WI38 (cell line): Measurements from ENCODE around the gene SLC9A7.

Source experiments
- H3K4me3 ChIP-seq: 2 replicates; pipeline ENCODE4 v1.5.1; 2011; ENCODE audit warnings: low read depth, mild to moderate bottlenecking, control low read depth, low read length
- TF ChIP-seq, protein P1 (sequence below): IDR thresholded peaks from 2 replicates; pipeline ENCODE4 v1.5.1; 2012; ENCODE audit warnings: low read depth, mild to moderate bottlenecking, control low read depth, low read length

SLC9A7 gene

DNA sequence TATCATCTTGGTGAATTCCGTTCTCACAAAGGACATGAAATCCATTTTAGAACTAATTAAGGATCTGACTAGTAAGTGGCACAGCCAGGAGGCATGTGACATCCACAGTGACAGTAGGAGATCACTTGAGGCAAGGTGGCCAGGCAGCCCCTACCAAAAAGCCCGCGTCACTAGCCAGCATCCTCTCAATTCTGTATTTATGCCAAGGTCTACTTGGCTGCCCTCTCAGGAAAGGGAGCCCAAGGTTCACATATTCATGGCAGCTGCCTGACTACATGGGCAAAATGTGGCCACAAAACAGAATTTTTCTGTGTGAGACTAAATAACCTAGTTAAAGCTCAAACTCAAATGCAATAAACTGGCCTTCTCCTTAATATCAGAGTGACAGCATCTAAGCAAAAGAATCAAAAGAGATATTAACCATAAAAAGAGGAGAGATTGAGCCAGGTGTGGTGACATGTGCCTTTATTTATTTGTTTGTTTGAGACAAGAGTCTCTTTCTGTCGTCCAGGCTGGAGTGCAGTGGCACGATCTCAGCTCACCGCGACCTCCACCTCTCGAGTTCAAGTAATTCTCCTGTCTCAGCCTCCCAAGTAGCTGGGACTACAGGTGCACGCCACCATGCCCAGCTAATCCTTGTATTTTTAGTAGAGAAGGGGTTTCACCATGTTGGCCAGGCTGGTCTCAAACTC lies 51.5 kb downstream of the SLC9A7 start:
- H3K4me3 ChIP-seq: no peak overlapping the region
- TF ChIP-seq, protein P1, sequence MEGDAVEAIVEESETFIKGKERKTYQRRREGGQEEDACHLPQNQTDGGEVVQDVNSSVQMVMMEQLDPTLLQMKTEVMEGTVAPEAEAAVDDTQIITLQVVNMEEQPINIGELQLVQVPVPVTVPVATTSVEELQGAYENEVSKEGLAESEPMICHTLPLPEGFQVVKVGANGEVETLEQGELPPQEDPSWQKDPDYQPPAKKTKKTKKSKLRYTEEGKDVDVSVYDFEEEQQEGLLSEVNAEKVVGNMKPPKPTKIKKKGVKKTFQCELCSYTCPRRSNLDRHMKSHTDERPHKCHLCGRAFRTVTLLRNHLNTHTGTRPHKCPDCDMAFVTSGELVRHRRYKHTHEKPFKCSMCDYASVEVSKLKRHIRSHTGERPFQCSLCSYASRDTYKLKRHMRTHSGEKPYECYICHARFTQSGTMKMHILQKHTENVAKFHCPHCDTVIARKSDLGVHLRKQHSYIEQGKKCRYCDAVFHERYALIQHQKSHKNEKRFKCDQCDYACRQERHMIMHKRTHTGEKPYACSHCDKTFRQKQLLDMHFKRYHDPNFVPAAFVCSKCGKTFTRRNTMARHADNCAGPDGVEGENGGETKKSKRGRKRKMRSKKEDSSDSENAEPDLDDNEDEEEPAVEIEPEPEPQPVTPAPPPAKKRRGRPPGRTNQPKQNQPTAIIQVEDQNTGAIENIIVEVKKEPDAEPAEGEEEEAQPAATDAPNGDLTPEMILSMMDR: no peak

DNA sequence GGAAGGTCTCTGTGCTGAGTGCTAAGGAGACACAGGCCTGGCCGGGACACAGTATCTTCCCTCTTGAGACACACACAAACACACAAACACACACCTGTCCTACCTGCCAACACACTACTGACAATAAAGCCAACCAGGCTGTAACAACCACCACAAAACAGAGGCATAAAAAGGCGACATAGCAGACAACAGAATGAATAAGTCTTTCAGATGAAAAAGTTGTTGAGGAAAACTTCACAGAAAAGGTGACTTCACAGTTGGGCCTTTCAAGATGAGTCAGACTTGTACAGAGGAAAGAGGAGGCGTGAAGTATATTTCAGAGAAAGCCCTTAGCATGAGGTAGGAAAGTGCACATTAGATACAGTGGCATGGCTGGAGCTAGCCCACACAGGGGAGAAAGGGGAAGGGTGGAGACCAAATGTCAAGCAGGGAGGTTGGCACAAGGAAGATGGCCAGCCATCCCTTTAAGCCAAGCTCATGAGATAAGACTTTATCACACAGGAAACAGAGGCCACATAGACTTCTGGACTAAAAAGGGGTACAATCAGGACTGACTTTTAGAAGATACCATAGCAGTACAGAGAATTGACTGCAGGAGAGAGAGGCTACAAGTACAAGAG lies 54.0 kb downstream of the SLC9A7 start:
- H3K4me3 ChIP-seq: no peak overlapping the region
- TF ChIP-seq, protein P1: no peak

DNA sequence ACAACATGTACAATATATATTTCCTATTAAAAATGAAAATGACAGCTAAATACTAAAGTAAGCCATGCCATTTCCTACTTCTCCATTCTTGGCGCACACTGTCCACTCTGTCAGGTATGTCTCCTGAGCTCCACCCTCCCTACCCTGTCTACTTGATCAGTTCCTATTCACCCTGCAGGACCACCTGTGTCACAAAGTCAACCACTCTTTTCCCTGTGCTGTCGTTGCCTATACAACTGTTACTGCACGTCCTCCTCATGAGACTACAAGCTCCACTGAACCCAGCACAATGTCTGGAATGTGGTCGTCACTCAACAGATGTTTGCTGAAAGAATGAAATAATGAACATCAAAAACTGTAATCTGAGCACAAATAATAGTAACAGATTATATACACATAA lies 54.9 kb downstream of the SLC9A7 start:
- no peak overlapping the region for H3K4me3 ChIP-seq
- TF ChIP-seq, protein P1: no peak

DNA sequence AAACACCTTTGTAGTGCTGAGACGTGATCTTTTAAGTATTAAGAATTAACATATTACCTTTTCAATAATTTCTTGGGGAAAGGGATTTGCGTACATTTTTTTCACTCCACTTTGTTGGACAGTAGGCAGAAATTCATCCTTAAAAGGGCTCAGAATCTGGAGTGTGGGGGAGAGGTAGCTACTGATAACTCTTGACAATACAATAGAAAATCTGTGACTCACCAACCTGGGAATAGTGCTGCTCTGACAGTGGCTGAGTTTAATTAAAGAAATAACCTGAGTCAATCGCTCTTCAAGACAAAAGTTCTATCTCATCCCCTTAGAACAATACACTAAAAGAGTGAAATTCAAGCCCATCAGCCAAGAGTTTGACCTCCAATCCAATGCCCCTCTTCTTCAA lies 60.2 kb downstream of the SLC9A7 start:
- TF ChIP-seq, protein P1: no peak
- no peak overlapping the region for H3K4me3 ChIP-seq

DNA sequence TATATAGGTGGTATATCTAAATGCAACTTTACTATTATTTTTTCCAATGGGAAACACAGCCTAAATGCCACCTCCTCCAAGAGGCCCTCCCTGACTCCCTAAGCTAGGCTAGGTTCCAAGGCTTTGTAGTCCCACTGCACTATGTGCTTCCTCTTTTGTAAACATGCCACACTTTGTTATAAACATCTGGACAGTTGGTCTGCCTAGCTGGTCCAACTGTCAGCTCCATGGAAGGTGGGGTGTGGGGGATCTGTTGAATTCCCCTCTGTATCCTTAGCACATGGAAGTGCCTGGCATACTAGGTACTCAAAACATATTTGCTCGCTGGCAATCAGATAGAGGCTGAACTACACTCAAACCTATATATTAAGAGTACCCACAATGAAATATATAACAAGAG lies 63.4 kb downstream of the SLC9A7 start:
- TF ChIP-seq, protein P1: no peak

DNA sequence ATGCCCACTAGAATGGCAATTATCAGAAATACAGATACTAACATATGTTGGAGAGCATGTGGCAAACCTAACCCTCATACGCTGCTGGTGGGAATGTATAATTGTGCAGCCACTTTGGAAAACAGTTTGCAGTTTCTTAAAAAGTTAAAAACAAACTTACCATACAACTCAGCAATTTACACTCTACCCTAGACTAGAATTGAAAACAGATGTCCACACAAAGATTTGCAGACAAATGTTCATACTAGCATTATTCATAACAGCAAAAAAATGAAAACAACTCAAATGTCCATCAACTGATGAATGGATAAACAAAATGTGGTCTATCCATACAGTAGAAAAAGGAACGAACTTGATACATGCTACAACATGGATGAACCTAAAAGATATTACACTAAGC lies 64.4 kb downstream of the SLC9A7 start:
- H3K4me3 ChIP-seq: no peak overlapping the region
- TF ChIP-seq, protein P1: no peak

More for the DNA sequence above, 63.4 kb downstream of the SLC9A7 start:
- H3K4me3 ChIP-seq: no peak overlapping the region

DNA sequence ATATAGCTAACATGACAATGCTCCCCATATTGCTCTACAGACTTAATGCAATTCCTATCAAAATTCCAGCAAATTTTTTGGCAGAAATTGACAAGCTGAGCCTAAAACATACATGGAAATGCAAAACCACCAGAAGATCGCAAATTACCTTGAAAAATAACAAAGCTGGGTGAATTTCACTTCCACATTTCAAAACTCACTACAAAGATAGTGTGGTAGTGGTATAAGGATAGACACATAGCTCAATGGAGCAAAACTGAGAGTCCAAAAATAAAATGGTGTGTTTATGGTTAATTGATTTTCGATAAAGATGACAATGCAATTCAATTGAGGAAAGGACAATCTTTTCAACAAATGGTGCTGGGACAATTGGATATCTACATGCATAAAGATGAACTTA lies 65.8 kb downstream of the SLC9A7 start:
- no peak overlapping the region for H3K4me3 ChIP-seq
- TF ChIP-seq, protein P1: no peak
